ENCODE results near the gene ZDHHC24.
"Not testable (repeated sequence)": the region's sequence is repeated elsewhere in the genome, so short reads cannot be mapped to it uniquely, and the experiment has no call there.

The ZDHHC24 gene

GRCh38 chr11:66564538-66564937, 18.7 kb upstream of the ZDHHC24 start:
- DNase-seq, result no peak

GRCh38 chr11:66563832-66564231, 18.0 kb upstream of the ZDHHC24 start:
- DNase-seq, result no peak

- DNase-seq, result no peak
Observed at GRCh38 chr11:66562907-66563583, 17.2 kb upstream of the ZDHHC24 start.

GRCh38 chr11:66562275-66562674, 16.4 kb upstream of the ZDHHC24 start:
- DNase-seq, result no peak

- no peak for DNase-seq
Observed at GRCh38 chr11:66561975-66562248, 16.1 kb upstream of the ZDHHC24 start.

GRCh38 chr11:66561178-66561974, 15.5 kb upstream of the ZDHHC24 start:
- DNase-seq, result no peak

- DNase-seq, result no peak
Observed at GRCh38 chr11:66559866-66560676, 14.2 kb upstream of the ZDHHC24 start.

- no peak for DNase-seq
Observed at GRCh38 chr11:66559142-66559865, 13.5 kb upstream of the ZDHHC24 start.

- no peak for DNase-seq
Observed at GRCh38 chr11:66557733-66558326, 12.0 kb upstream of the ZDHHC24 start.

GRCh38 chr11:66556086-66556485, 10.2 kb upstream of the ZDHHC24 start:
- no peak for DNase-seq

GRCh38 chr11:66555416-66555815, 9.6 kb upstream of the ZDHHC24 start:
- no peak for DNase-seq

- DNase-seq, result no peak
Observed at GRCh38 chr11:66554602-66555001, 8.8 kb upstream of the ZDHHC24 start.

GRCh38 chr11:66550887-66551286, 5.0 kb upstream of the ZDHHC24 start:
- no peak for DNase-seq

GRCh38 chr11:66549696-66550095, 3.8 kb upstream of the ZDHHC24 start:
- no peak for DNase-seq

GRCh38 chr11:66548774-66549630, 3.2 kb upstream of the ZDHHC24 start:
- no peak for DNase-seq

GRCh38 chr11:66548041-66548440, 2.2 kb upstream of the ZDHHC24 start:
- DNase-seq, result no peak

- no peak for DNase-seq
Observed at GRCh38 chr11:66547662-66548009, 1.8 kb upstream of the ZDHHC24 start.

GRCh38 chr11:66546966-66547661, 1.3 kb upstream of the ZDHHC24 start:
- DNase-seq, result no peak

GRCh38 chr11:66546368-66546965, 619 bp upstream of the ZDHHC24 start, which contains the start of gene ACTN3:
ACTN3 (plus strand) TSS chr11:66546903; CDS start chr11:66546938, 35 bp downstream.
- DNase-seq, result no peak

- not testable (repeated sequence) for DNase-seq
Observed at GRCh38 chr11:66544952-66545351, 896 bp downstream of the ZDHHC24 start.

Measured in AML-193 (cell line).